GM12865 (cell line): ENCODE measurements around the gene NOC2L.

ENCODE experiments used
- DNase-seq: peaks from one replicate; pipeline ENCODE4 v3.0.0; 2010; ENCODE audit warnings: low read depth
- H3K4me3 ChIP-seq: 2 replicates; pipeline ENCODE4 v1.5.1; 2011; ENCODE audit warnings: mild to moderate bottlenecking, low read depth, low read length, control low read depth
- CTCF ChIP-seq: IDR thresholded peaks from 2 replicates; pipeline ENCODE4 v1.5.1; 2011; ENCODE audit warnings: low read length, control low read depth, low read depth, inconsistent platforms; ENCODE audit not compliant: insufficient read depth; ENCODE audit errors: missing control alignments

The NOC2L gene

GRCh38 chr1:958823-959730 lies at the start of gene NOC2L:
Gene NOC2L, minus strand, starts transcription at chr1:959256. Its CDS starts 16 bp downstream, at chr1:959240.
- no peak for TF ChIP-seq CTCF
- peak; percentile 94 for DNase-seq
- peak within 1 kb of the TSS; percentile 93 for H3K4me3 ChIP-seq

- no peak overlapping the region for H3K4me3 ChIP-seq
- no peak for TF ChIP-seq CTCF
Measured at GRCh38 chr1:1006305-1007159, 47.5 kb upstream of the NOC2L start.

GRCh38 chr1:1005774-1006304 lies 46.8 kb upstream of the NOC2L start:
- TF ChIP-seq CTCF: no peak
- no peak for DNase-seq
- H3K4me3 ChIP-seq: no peak overlapping the region

More at GRCh38 chr1:1006305-1007159, 47.5 kb upstream of the NOC2L start:
- DNase-seq: no peak

- TF ChIP-seq CTCF: no peak
- H3K4me3 ChIP-seq: no peak overlapping the region
- DNase-seq: no peak
Measured at GRCh38 chr1:1004780-1005697, 46.0 kb upstream of the NOC2L start.

GRCh38 chr1:1004420-1004779 lies 45.3 kb upstream of the NOC2L start:
- no peak overlapping the region for H3K4me3 ChIP-seq
- TF ChIP-seq CTCF: no peak
- DNase-seq: no peak
